OCI-LY3 (cell line): Measurements from ENCODE around the gene SART1.

Source experiments
- H2AFZ ChIP-seq: fragments of 200-600, 300-600 bp; shearing (Covaris generic); 2 replicates; pipeline ENCODE4 v1.6.0; 2014; ENCODE audit warnings: antibody characterized with exemption, low read depth, low read length
- H3K27ac ChIP-seq: fragments of 200-600, 300-600 bp; sonication (generic); 2 replicates; pipeline ENCODE4 v1.5.1; 2014; ENCODE audit warnings: mild to moderate bottlenecking, low read length, moderate library complexity, mixed read lengths
- H3K27me3 ChIP-seq: fragments of 200-600, 300-600 bp; sonication (generic); 2 replicates; pipeline ENCODE4 v1.6.1; 2014; ENCODE audit warnings: low read depth, low read length, mixed read lengths
- H3K36me3 ChIP-seq: fragments of 200-600, 300-600 bp; sonication (generic); replicated peaks from 2 replicates; pipeline ENCODE3; 2014; ENCODE audit warnings: low read depth, low read length, mixed read lengths
- H3K4me1 ChIP-seq: fragments of 300-600, 200-600 bp; sonication (generic); 2 replicates; pipeline ENCODE4 v1.6.1; 2014; ENCODE audit warnings: low read length, mixed read lengths
- H3K4me2 ChIP-seq: fragments of 200-600, 300-600 bp; sonication (generic); 2 replicates; pipeline ENCODE4 v1.6.1; 2014; ENCODE audit warnings: low read length, mixed read lengths
- H3K4me3 ChIP-seq: fragments of 300-600, 200-600 bp; sonication (generic); 2 replicates; pipeline ENCODE4 v1.5.1; 2014; ENCODE audit warnings: antibody characterized with exemption, mild to moderate bottlenecking, low read length, moderate library complexity
- H3K79me2 ChIP-seq: fragments of 300-600, 200-600 bp; shearing (Covaris generic); 2 replicates; pipeline ENCODE4 v1.6.1; 2014; ENCODE audit warnings: mild to moderate bottlenecking, low read length, mixed read lengths
- H3K9ac ChIP-seq: fragments of 300-600, 200-600 bp; shearing (Covaris generic); 2 replicates; pipeline ENCODE4 v1.6.0; 2014; ENCODE audit warnings: mild to moderate bottlenecking, low read length, moderate library complexity
- H3K9me3 ChIP-seq: fragments of 200-600, 300-600 bp; shearing (Covaris generic); 2 replicates; pipeline ENCODE4 v1.6.1; 2014; ENCODE audit warnings: low read length, mixed read lengths; ENCODE audit not compliant: insufficient read depth
- H4K20me1 ChIP-seq: fragments of 200-600, 300-600 bp; sonication (generic); 2 replicates; pipeline ENCODE4 v1.6.1; 2016; ENCODE audit warnings: low read length, mixed read lengths; ENCODE audit not compliant: insufficient read depth
- CTCF ChIP-seq: fragments of 200-600, 300-600 bp; sonication (generic); IDR thresholded peaks from 2 replicates; pipeline ENCODE4 v1.5.1; 2014; ENCODE audit warnings: antibody characterized with exemption, low read length, low read depth
- EZH2phosphoT487 ChIP-seq: fragments of 200-600 bp; shearing (Covaris generic); IDR thresholded peaks from 2 replicates; pipeline ENCODE4 v1.6.1; 2018; ENCODE audit warnings: antibody characterized with exemption, mixed run types, low read depth

The SART1 gene

GRCh38 chr11:65953471-65953870 lies 8.1 kb upstream of the SART1 start:
- Histone ChIP-seq H3K79me2 (no peaks in the 10 kb centered on the region), H3K27me3 (no peaks in the 10 kb centered on the region), H4K20me1 (no peaks in the 10 kb centered on the region), H3K36me3 (no peaks in the 10 kb centered on the region), H3K27ac (no peak overlapping the region), H3K9ac (no peak overlapping the region), H2AFZ (no peak overlapping the region), H3K4me3 (no peak overlapping the region), H3K4me1 (peaks cover 11% of the 10 kb centered on the region), H3K9me3 (no peaks in the 10 kb centered on the region), H3K4me2 (no peak overlapping the region)
- TF ChIP-seq CTCF (no peak), EZH2phosphoT487 (no peak)

GRCh38 chr11:65954771-65955170 lies 6.8 kb upstream of the SART1 start:
- no peaks in the 10 kb centered on the region for H3K36me3 ChIP-seq

GRCh38 chr11:65958291-65958690 lies 3.2 kb upstream of the SART1 start:
- peaks cover 18% of the 10 kb centered on the region for H3K79me2 ChIP-seq
- H3K9me3 ChIP-seq = no peaks in the 10 kb centered on the region
- 0 out of 2 replicates have a peak, but pooled peaks cover 7% of the 10 kb centered on the region for H4K20me1 ChIP-seq
- H3K4me1 ChIP-seq = peaks cover 21% of the 10 kb centered on the region
- TF ChIP-seq EZH2phosphoT487 = no peak
- TF ChIP-seq CTCF = no peak
- no peak overlapping the region for H3K4me3 ChIP-seq
- no peak overlapping the region for H3K4me2 ChIP-seq
- H3K9ac ChIP-seq = no peak overlapping the region
- no peaks in the 10 kb centered on the region for H3K36me3 ChIP-seq
- H3K27me3 ChIP-seq = no peaks in the 10 kb centered on the region
- H3K27ac ChIP-seq = no peak overlapping the region
- H2AFZ ChIP-seq = no peak overlapping the region

More at GRCh38 chr11:65954771-65955170, 6.8 kb upstream of the SART1 start:
- H3K27me3 ChIP-seq = no peaks in the 10 kb centered on the region
- H3K9ac ChIP-seq = no peak overlapping the region
- no peak overlapping the region for H3K4me3 ChIP-seq
- no peak overlapping the region for H3K4me2 ChIP-seq
- no peak for TF ChIP-seq CTCF
- no peak for TF ChIP-seq EZH2phosphoT487
- H2AFZ ChIP-seq = no peak overlapping the region
- H3K27ac ChIP-seq = no peak overlapping the region
- peaks cover 11% of the 10 kb centered on the region for H3K4me1 ChIP-seq
- H3K79me2 ChIP-seq = no peaks in the 10 kb centered on the region
- no peaks in the 10 kb centered on the region for H4K20me1 ChIP-seq
- H3K9me3 ChIP-seq = no peaks in the 10 kb centered on the region

- no peak overlapping the region for H3K27ac ChIP-seq
- H2AFZ ChIP-seq = no peak overlapping the region
- no peaks in the 10 kb centered on the region for H3K36me3 ChIP-seq
- H3K4me2 ChIP-seq = no peak overlapping the region
- 0 out of 2 replicates have a peak, but pooled peaks cover 7% of the 10 kb centered on the region for H4K20me1 ChIP-seq
- peaks cover 21% of the 10 kb centered on the region for H3K4me1 ChIP-seq
- no peak overlapping the region for H3K9ac ChIP-seq
- TF ChIP-seq EZH2phosphoT487 = no peak
- no peak for TF ChIP-seq CTCF
- H3K27me3 ChIP-seq = no peaks in the 10 kb centered on the region
- H3K4me3 ChIP-seq = no peak overlapping the region
- peaks cover 24% of the 10 kb centered on the region for H3K79me2 ChIP-seq
- no peaks in the 10 kb centered on the region for H3K9me3 ChIP-seq
Observed at GRCh38 chr11:65958774-65959420, 2.6 kb upstream of the SART1 start.
